OCI-LY7 (cell line): ENCODE results near the gene PDIA2. TPM values are rescaled to one million over a fixed set of nuclear protein-coding genes. Genes with fewer than 3 reads are reported as not detected.

Source experiments
- BruUV-seq: library from RNA; stranded (reverse); fragments of 400-500 nt; replicated peaks from 2 replicates; lab custom pipeline; 2021; lab: Mats Ljungman, UMichigan
- CTCF ChIA-PET: fragments of 300-600 bp; sonication (Branson Sonifier 250); formaldehyde crosslinking; loops from one replicate; lab custom pipeline; 2022; ENCODE audit warnings: antibody characterized with exemption; ENCODE audit not compliant: unreplicated experiment; lab: Charles Lee
- POLR2A ChIA-PET: fragments of 300-600 bp; sonication (Branson Sonifier 250); formaldehyde crosslinking; loops from one replicate; lab custom pipeline; 2022; ENCODE audit warnings: antibody characterized with exemption; lab: Charles Lee
- DNase-seq: peaks from one replicate; pipeline ENCODE4 v3.0.0-alpha.2; 2015; ENCODE audit warnings: low spot score
- H2AFZ ChIP-seq: fragments of 200-600 bp; sonication (generic), shearing (Covaris generic); 2 replicates; pipeline ENCODE4 v1.6.1; 2014; ENCODE audit warnings: mild to moderate bottlenecking, antibody characterized with exemption, low read length, moderate library complexity
- H3K27ac ChIP-seq: fragments of 200-600 bp; sonication (generic); 2 replicates; pipeline ENCODE4 v1.5.1; 2014; ENCODE audit warnings: mixed run types, low read depth, mild to moderate bottlenecking, moderate library complexity, low read length, inconsistent platforms; ENCODE audit not compliant: poor library complexity, severe bottlenecking
- H3K36me3 ChIP-seq: fragments of 200-600 bp; sonication (generic); 2 replicates; pipeline ENCODE4 v1.6.1; 2014; ENCODE audit warnings: mild to moderate bottlenecking, antibody characterized with exemption, low read length, moderate library complexity, mixed read lengths; ENCODE audit not compliant: insufficient read depth
- H3K4me1 ChIP-seq: fragments of 200-600 bp; sonication (generic); 2 replicates; pipeline ENCODE4 v1.5.1; 2014; ENCODE audit warnings: mild to moderate bottlenecking, low read length; ENCODE audit not compliant: insufficient read depth, poor library complexity, severe bottlenecking
- H3K4me2 ChIP-seq: fragments of 200-600 bp; sonication (generic); 2 replicates; pipeline ENCODE4 v1.6.1; 2014; ENCODE audit warnings: mild to moderate bottlenecking, low read length
- H3K4me3 ChIP-seq: fragments of 200-600 bp; sonication (generic); 2 replicates; pipeline ENCODE4 v1.5.1; 2014; ENCODE audit warnings: mild to moderate bottlenecking, low read depth, low read length; ENCODE audit not compliant: poor library complexity, severe bottlenecking
- H3K79me2 ChIP-seq: fragments of 200-600 bp; sonication (generic); 2 replicates; pipeline ENCODE4 v1.6.1; 2016; ENCODE audit warnings: low read depth, mild to moderate bottlenecking, low read length, moderate library complexity, mixed read lengths; ENCODE audit not compliant: insufficient read depth
- H3K9me2 ChIP-seq: fragments of 200-600 bp; sonication (generic); 2 replicates; pipeline ENCODE4 v1.6.1; 2016; ENCODE audit warnings: mild to moderate bottlenecking, low read length, mixed read lengths; ENCODE audit not compliant: insufficient read depth
- H3K9me3 ChIP-seq: fragments of 200-600 bp; sonication (generic); 2 replicates; pipeline ENCODE4 v1.6.1; 2014; ENCODE audit warnings: mild to moderate bottlenecking, mixed run types, low read length, mixed read lengths
- H4K20me1 ChIP-seq: fragments of 200-600 bp; sonication (generic); 2 replicates; pipeline ENCODE4 v1.6.1; 2014; ENCODE audit warnings: mild to moderate bottlenecking, antibody characterized with exemption, low read length, moderate library complexity, mixed read lengths; ENCODE audit not compliant: insufficient read depth
- CTCF ChIP-seq: fragments of 200-600 bp; sonication (generic); conservative IDR thresholded peaks from 2 replicates; pipeline ENCODE4 v1.5.1; 2014; ENCODE audit warnings: mild to moderate bottlenecking, antibody characterized with exemption, low read length, moderate library complexity, mixed read lengths
- EZH2phosphoT487 ChIP-seq: fragments of 200-600 bp; sonication (generic); IDR thresholded peaks from 2 replicates; pipeline ENCODE4 v1.6.1; 2018; ENCODE audit warnings: low read depth, borderline replicate concordance, mild to moderate bottlenecking, mixed run types, antibody characterized with exemption, low read length, moderate library complexity, mixed read lengths
- intact Hi-C: fragments of 100-400 bp; cut with micrococcal nuclease; formaldehyde crosslinking; loops from one replicate; pipeline ENCODE4 v1.10.0; 2022; ENCODE audit not compliant: unreplicated experiment
- total RNA-seq, 2 experiments: library from RNA; depleted of rRNA in 1 of 2; stranded (reverse); fragments of >200 nt in 1 of 2; shearing (Covaris generic) in 1 of 2; gene quantifications; 2 replicates each; pipeline ENCODE4 v1.2.3, GENCODE V29; 2014 to 2022

Gene PDIA2
- total RNA-seq, 2 experiments from 2014 or later = not detected

DNA sequence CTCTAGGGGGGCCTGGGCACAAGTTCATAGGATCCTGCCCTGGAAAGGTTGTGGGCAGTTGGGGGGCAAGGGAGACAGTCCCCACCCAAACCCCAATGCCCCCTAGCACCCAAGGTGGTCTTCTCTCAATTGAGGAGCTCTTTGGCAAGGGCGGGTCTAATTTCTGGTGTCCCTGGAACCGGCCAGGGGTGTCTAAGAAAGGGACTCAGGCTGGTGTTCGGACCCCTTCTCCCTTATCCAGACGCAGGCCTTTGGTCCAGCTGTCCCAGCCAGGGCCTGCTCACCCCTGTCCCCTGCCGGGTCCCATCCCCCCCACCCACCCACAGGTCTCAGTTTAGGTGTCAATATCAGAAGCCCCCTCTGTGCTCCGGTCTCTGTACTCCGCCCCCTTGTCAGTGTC is 3.4 kb upstream of the PDIA2 start:
- ChIA-PET CTCF (no interaction called here), POLR2A (no interaction called here)
- BruUV-seq = no TSS peak

GRCh38 chr16:280005-280460 is 2.9 kb upstream of the PDIA2 start:
- Histone ChIP-seq H3K4me3 (no peak overlapping the region), H3K36me3 (no peaks in the 10 kb centered on the region), H3K27ac (no peak overlapping the region), H3K4me2 (no peak overlapping the region), H2AFZ (no peak overlapping the region), H3K4me1 (no peaks in the 10 kb centered on the region), H3K9me3 (no peaks in the 10 kb centered on the region), H3K9me2 (no peaks in the 10 kb centered on the region), H4K20me1 (no peaks in the 10 kb centered on the region), H3K79me2 (no peaks in the 10 kb centered on the region)
- ChIA-PET POLR2A (no interaction called here), CTCF (no interaction called here)
- no TSS peak for BruUV-seq
- no peak for DNase-seq
- intact Hi-C loops = no loop called here
- TF ChIP-seq CTCF (no peak), EZH2phosphoT487 (no peak)

More for the DNA sequence above, 3.4 kb upstream of the PDIA2 start:
- no peak overlapping the region for H3K4me3 ChIP-seq
- H3K4me2 ChIP-seq = no peak overlapping the region
- no peaks in the 10 kb centered on the region for H3K79me2 ChIP-seq
- H3K4me1 ChIP-seq = no peaks in the 10 kb centered on the region
- H3K9me3 ChIP-seq = no peaks in the 10 kb centered on the region
- no peak overlapping the region for H3K27ac ChIP-seq
- no peaks in the 10 kb centered on the region for H3K9me2 ChIP-seq
- H4K20me1 ChIP-seq = no peaks in the 10 kb centered on the region
- no peak for DNase-seq
- TF ChIP-seq CTCF = no peak
- TF ChIP-seq EZH2phosphoT487 = no peak
- no peak overlapping the region for H2AFZ ChIP-seq
- no peaks in the 10 kb centered on the region for H3K36me3 ChIP-seq
- intact Hi-C loops = no loop called here

DNA sequence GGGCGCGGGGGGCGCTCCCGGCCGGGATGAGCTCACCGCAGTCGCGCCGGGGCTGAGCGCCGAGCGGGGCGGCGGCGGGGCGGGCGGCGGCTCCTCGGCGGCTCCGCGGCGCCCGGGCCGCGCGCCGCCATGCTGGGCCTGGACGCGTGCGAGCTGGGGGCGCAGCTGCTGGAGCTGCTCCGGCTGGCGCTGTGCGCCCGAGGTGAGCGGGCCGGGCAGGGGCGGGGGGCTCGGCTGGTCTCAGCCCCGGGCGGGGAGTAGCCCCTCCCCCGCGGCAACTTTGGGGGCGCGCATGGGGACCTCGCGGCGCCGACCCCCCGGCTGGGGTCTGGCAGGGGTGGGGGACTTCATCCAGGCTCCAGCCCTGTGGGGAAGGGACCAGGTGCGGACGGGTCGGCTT is 2.4 kb upstream of the PDIA2 start, which contains the start of gene ARHGDIG:
Gene ARHGDIG, plus strand, starts transcription at position 40 of the 400 bp plus-strand sequence. Its CDS starts 90 bp downstream, at position 130.
- intact Hi-C loops = no loop called here
- no peaks in the 10 kb centered on the region for H3K79me2 ChIP-seq
- H2AFZ ChIP-seq = no peak within 1 kb of the TSS
- no peak for DNase-seq
- TF ChIP-seq CTCF = no peak
- TF ChIP-seq EZH2phosphoT487 = no peak
- H4K20me1 ChIP-seq = no peaks in the 10 kb centered on the region
- no peak within 1 kb of the TSS for H3K4me2 ChIP-seq
- H3K36me3 ChIP-seq = no peaks in the 10 kb centered on the region
- ChIA-PET CTCF (no interaction called here), POLR2A (no interaction called here)
- no TSS peak for BruUV-seq
- H3K9me3 ChIP-seq = no peaks in the 10 kb centered on the region
- no peaks in the 10 kb centered on the region for H3K4me1 ChIP-seq
- H3K27ac ChIP-seq = no peak within 1 kb of the TSS
- no peaks in the 10 kb centered on the region for H3K9me2 ChIP-seq
- H3K4me3 ChIP-seq = no peak within 1 kb of the TSS
